Measurements from ENCODE around the gene ITGB5.

GRCh38 chr3:124766113-124767095 lies 120.8 kb downstream of the ITGB5 start:
- TF ChIP-seq POLR2AphosphoS5 (IDR thresholded peaks at IDR 0.05; ENCODE audit: low read depth, low read length), result no peak
- TF ChIP-seq POLR2A (IDR thresholded peaks at IDR 0.05; ENCODE audit: low read depth, low read length), result no peak
- TF ChIP-seq TAF1 (IDR thresholded peaks at IDR 0.05; ENCODE audit: low read depth, low read length), result no peak
- no peak for TF ChIP-seq POU2F2 (IDR thresholded peaks at IDR 0.05; ENCODE audit: low read depth, low read length)
- no peak for TF ChIP-seq SPI1 (IDR thresholded peaks at IDR 0.05; ENCODE audit: low read depth, low read length)
- TF ChIP-seq PAX5 (IDR thresholded peaks at IDR 0.05; ENCODE audit: insufficient read depth, low read length, severe bottlenecking), result no peak
